Endothelial cell of umbilical vein (primary cell): Measurements from ENCODE around the gene ZNF202.

Source experiments
- CTCF ChIP-seq, 2 donors: IDR thresholded peaks; 1 replicate in 1 of 2; 2 replicates in 1 of 2; pipeline ENCODE4 v1.5.1; 2011; ENCODE audit warnings: low read length in 2 of 2, mild to moderate bottlenecking in 2 of 2, moderate library complexity in 2 of 2, control low read depth in 1 of 2, inconsistent platforms in 1 of 2, low read depth in 1 of 2; ENCODE audit not compliant: insufficient read depth in 1 of 2; ENCODE audit errors: extremely low read depth in 1 of 2
- EZH2 ChIP-seq: IDR thresholded peaks from 2 replicates; pipeline ENCODE4 v1.6.1; 2012; ENCODE audit warnings: borderline replicate concordance, low read depth, mild to moderate bottlenecking, moderate library complexity, low read length, inconsistent platforms; ENCODE audit not compliant: severe bottlenecking
- FOS ChIP-seq: IDR thresholded peaks from 2 replicates; pipeline ENCODE4 v1.6.1; 2011; ENCODE audit warnings: mild to moderate bottlenecking, low read length, moderate library complexity, borderline replicate concordance; ENCODE audit not compliant: insufficient read depth
- GATA2 ChIP-seq: IDR thresholded peaks from 2 replicates; pipeline ENCODE4 v1.7.0; 2011; ENCODE audit warnings: low read depth, mild to moderate bottlenecking, moderate library complexity, mixed read lengths, low read length; ENCODE audit not compliant: insufficient read length, insufficient read depth
- JUN ChIP-seq: IDR thresholded peaks from 2 replicates; pipeline ENCODE4 v1.6.1; 2011; ENCODE audit warnings: borderline replicate concordance, low read depth; ENCODE audit not compliant: insufficient read length, insufficient read depth
- MAX ChIP-seq: IDR thresholded peaks from 2 replicates; pipeline ENCODE4 v1.6.1; 2011; ENCODE audit not compliant: insufficient read depth, insufficient read length
- POLR2A ChIP-seq: IDR thresholded peaks from 2 replicates; pipeline ENCODE4 v1.6.1; 2012; ENCODE audit warnings: low read depth, mild to moderate bottlenecking, control low read depth, low read length
- POLR2AphosphoS5 ChIP-seq: IDR thresholded peaks from 2 replicates; pipeline ENCODE4 v1.6.1; 2012; ENCODE audit warnings: low read depth, mild to moderate bottlenecking, control low read depth, low read length, moderate library complexity; ENCODE audit not compliant: insufficient read depth

- TF ChIP-seq CTCF (IDR thresholded peaks at IDR 0.05; ENCODE audit: extremely low read depth in 1 of 2, insufficient read depth in 1 of 2, low read depth in 1 of 2, low read length in 2 of 2) (no peak), POLR2AphosphoS5 (no peak), FOS (no peak), JUN (no peak), GATA2 (no peak), POLR2A (no peak), MAX (no peak), EZH2 (no peak)
Observed at GRCh38 chr11:123755344-123755743, 13.9 kb upstream of the ZNF202 start.
